ENCODE data around the gene UBE2N.

GRCh38 chr12:93443576-93443975, 1.8 kb upstream of the UBE2N start:
- TF ChIP-seq NRF1 (IDR thresholded peaks at IDR 0.05; ENCODE audit: low read depth, low read length) (no peak), MAX (IDR thresholded peaks at IDR 0.05) (no peak), HDAC2 (IDR thresholded peaks at IDR 0.05; ENCODE audit: borderline replicate concordance in 1 of 2, low read depth in 2 of 2, low read length in 2 of 2) (no peak), CTCF (IDR thresholded peaks at IDR 0.05; ENCODE audit: control extremely low read depth in 1 of 3, insufficient read depth in 1 of 3, low read depth in 1 of 3, low read length in 3 of 3) (no peak), TAF1 (IDR thresholded peaks at IDR 0.05; ENCODE audit: low read depth, low read length) (no peak), ATF2 (IDR thresholded peaks at IDR 0.05; ENCODE audit: low read length) (no peak), KDM5A (IDR thresholded peaks at IDR 0.05; ENCODE audit: low read length) (no peak)
